ENCODE data around the gene SLC24A3. TPM values are rescaled to one million over a fixed set of nuclear protein-coding genes. Genes with fewer than 3 reads are reported as not detected.

SLC24A3 gene
- total RNA-seq, 1 experiment from 2014 or later, result not detected

DNA sequence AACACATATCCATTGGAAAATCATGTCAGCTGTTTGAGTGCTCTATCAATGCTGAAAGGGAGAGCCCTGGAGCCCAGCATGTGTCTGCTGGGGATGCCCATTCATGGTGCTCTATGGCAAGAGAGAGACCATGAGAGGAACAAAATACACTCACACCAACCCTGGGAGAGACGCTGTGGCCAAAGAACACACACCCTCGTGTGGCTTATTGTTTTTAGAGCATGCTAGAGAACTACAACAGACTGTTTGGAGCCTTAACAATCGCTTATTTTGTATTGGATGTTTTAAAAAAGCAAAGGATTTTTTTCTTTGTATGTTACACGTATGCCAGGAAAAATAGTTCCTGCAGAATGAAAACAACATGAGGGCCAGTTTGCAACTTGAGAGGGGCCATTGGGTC, 151.0 kb downstream of the SLC24A3 start:
- Histone ChIP-seq H3K36me3 (ENCODE audit: low read depth) (no peaks in the 10 kb centered on the region), H3K4me2 (no peak overlapping the region), H3K79me2 (ENCODE audit: low read depth) (no peaks in the 10 kb centered on the region), H3K4me1 (replicated peaks; ENCODE audit: insufficient read depth) (no peaks in the 10 kb centered on the region), H3K4me3 (no peak overlapping the region), H4K20me1 (ENCODE audit: insufficient read depth) (no peaks in the 10 kb centered on the region), H3K9me2 (ENCODE audit: insufficient read depth) (no peaks in the 10 kb centered on the region), H3K27me3 (ENCODE audit: insufficient read depth, low read depth) (peaks cover 60% of the 10 kb centered on the region), H3K9me3 (ENCODE audit: insufficient read depth, low read depth) (no peaks in the 10 kb centered on the region), H3F3A (ENCODE audit: insufficient read depth, low read depth) (no peaks in the 10 kb centered on the region), H2AFZ (no peak overlapping the region), H3K27ac (no peak overlapping the region)
- no TSS peak for BruUV-seq (replicated peaks)
- TF ChIP-seq, protein P1, sequence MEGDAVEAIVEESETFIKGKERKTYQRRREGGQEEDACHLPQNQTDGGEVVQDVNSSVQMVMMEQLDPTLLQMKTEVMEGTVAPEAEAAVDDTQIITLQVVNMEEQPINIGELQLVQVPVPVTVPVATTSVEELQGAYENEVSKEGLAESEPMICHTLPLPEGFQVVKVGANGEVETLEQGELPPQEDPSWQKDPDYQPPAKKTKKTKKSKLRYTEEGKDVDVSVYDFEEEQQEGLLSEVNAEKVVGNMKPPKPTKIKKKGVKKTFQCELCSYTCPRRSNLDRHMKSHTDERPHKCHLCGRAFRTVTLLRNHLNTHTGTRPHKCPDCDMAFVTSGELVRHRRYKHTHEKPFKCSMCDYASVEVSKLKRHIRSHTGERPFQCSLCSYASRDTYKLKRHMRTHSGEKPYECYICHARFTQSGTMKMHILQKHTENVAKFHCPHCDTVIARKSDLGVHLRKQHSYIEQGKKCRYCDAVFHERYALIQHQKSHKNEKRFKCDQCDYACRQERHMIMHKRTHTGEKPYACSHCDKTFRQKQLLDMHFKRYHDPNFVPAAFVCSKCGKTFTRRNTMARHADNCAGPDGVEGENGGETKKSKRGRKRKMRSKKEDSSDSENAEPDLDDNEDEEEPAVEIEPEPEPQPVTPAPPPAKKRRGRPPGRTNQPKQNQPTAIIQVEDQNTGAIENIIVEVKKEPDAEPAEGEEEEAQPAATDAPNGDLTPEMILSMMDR (conservative IDR thresholded peaks at IDR 0.05), result no peak
- TF ChIP-seq EZH2 (IDR thresholded peaks at IDR 0.05; ENCODE audit: low read depth), result no peak
- DNase-seq, result no peak
- CTCF ChIA-PET, result no interaction called here
- POLR2A ChIA-PET (ENCODE audit: unreplicated experiment), result no interaction called here
- intact Hi-C loops (cut with micrococcal nuclease; ENCODE audit: unreplicated experiment), result no loop called here

DNA sequence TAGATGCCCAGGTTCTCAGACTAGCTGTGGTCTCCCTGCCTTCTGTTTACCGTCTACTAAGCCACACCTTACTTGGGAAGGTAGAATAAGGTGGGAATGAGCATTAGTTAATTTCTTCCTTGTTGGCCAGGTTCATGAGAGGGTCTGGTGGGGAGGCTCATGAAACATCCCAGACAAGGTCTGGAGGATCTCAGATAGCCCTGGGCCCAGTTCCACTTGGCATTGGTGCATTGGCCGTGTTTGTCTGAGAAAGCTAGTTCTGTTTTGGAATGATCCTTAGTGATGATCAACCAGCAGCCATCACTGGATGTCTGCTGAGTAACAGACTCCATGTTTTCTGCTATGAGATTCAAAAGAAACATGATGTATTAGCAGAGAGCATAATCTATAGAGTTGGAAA, 155.1 kb downstream of the SLC24A3 start:
- H3K9me2 ChIP-seq (ENCODE audit: insufficient read depth), result no peaks in the 10 kb centered on the region
- H3K4me3 ChIP-seq, result no peak overlapping the region
- no peaks in the 10 kb centered on the region for H3F3A ChIP-seq (ENCODE audit: insufficient read depth, low read depth)
- ChIA-PET CTCF (no interaction called here), POLR2A (ENCODE audit: unreplicated experiment) (interaction anchor here (0.6 kb wide), 1 partner anchor 222 kb away, joined by 3 read pairs; no protein-coding TSS in a partner anchor)
- no peak for TF ChIP-seq EZH2 (IDR thresholded peaks at IDR 0.05; ENCODE audit: low read depth)
- no peaks in the 10 kb centered on the region for H3K9me3 ChIP-seq (ENCODE audit: insufficient read depth, low read depth)
- H3K4me1 ChIP-seq (replicated peaks; ENCODE audit: insufficient read depth), result no peaks in the 10 kb centered on the region
- no peaks in the 10 kb centered on the region for H3K36me3 ChIP-seq (ENCODE audit: low read depth)
- H3K4me2 ChIP-seq, result no peak overlapping the region
- BruUV-seq (replicated peaks), result no TSS peak
- intact Hi-C loops (cut with micrococcal nuclease; ENCODE audit: unreplicated experiment), result no loop called here
- no peak overlapping the region for H3K27ac ChIP-seq
- DNase-seq, result no peak
- no peak overlapping the region for H2AFZ ChIP-seq
- H3K27me3 ChIP-seq (ENCODE audit: insufficient read depth, low read depth), result peaks cover 53% of the 10 kb centered on the region
- H4K20me1 ChIP-seq (ENCODE audit: insufficient read depth), result no peaks in the 10 kb centered on the region
- no peaks in the 10 kb centered on the region for H3K79me2 ChIP-seq (ENCODE audit: low read depth)

DNA sequence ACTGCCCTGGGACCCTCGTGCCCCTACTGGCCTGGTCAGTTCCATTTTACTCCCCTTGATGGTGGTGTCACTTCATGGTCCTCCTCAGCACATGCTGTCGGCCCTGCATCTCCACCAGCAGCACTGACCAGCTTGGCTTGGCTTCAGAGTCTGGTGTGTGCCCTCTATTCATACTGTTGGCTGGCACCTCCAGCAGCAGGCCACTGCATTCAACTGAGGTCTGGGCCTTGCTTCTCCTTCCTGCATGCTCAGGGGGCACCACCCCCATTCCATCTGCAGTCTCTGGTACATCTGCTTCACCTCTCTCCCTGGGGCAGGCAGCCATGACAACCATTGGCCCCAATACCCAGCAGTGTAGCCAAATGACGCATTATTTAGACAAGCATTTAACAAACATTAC, 155.9 kb downstream of the SLC24A3 start:
- no peaks in the 10 kb centered on the region for H3K9me3 ChIP-seq (ENCODE audit: insufficient read depth, low read depth)
- intact Hi-C loops (cut with micrococcal nuclease; ENCODE audit: unreplicated experiment), result no loop called here
- H3K27ac ChIP-seq, result no peak overlapping the region
- ChIA-PET CTCF (no interaction called here), POLR2A (ENCODE audit: unreplicated experiment) (interaction anchor here (0.6 kb wide), 1 partner anchor 27 kb away, joined by 4 read pairs; no protein-coding TSS in a partner anchor)
- H2AFZ ChIP-seq, result no peak overlapping the region
- H3K4me1 ChIP-seq (replicated peaks; ENCODE audit: insufficient read depth), result no peaks in the 10 kb centered on the region
- no TSS peak for BruUV-seq (replicated peaks)
- H3K9me2 ChIP-seq (ENCODE audit: insufficient read depth), result no peaks in the 10 kb centered on the region
- peaks cover 53% of the 10 kb centered on the region for H3K27me3 ChIP-seq (ENCODE audit: insufficient read depth, low read depth)
- H3F3A ChIP-seq (ENCODE audit: insufficient read depth, low read depth), result no peaks in the 10 kb centered on the region
- no peak overlapping the region for H3K4me3 ChIP-seq
- H3K36me3 ChIP-seq (ENCODE audit: low read depth), result no peaks in the 10 kb centered on the region
- TF ChIP-seq, protein P1 (conservative IDR thresholded peaks at IDR 0.05), result no peak
- no peak for DNase-seq
- no peaks in the 10 kb centered on the region for H4K20me1 ChIP-seq (ENCODE audit: insufficient read depth)
- H3K4me2 ChIP-seq, result no peak overlapping the region
- no peaks in the 10 kb centered on the region for H3K79me2 ChIP-seq (ENCODE audit: low read depth)

Data from PC-9 (cell line).